Stomach (tissue), 4 donors: ENCODE data around the gene RBFOX1.

Experiments
- CTCF ChIP-seq, 7 experiments: fragments of 450-650 bp in 4 of 7; fragments of 200-600 bp in 3 of 7; sonication (generic) in 3 of 7; IDR thresholded peaks; one replicate each; pipeline ENCODE4 v1.5.1; 2016 to 2019; ENCODE audit warnings: antibody characterized with exemption in 7 of 7, control low read depth in 2 of 7, mild to moderate bottlenecking in 1 of 7
- EP300 ChIP-seq: sonication (generic); formaldehyde crosslinking; IDR thresholded peaks from one replicate; pipeline ENCODE4 v1.6.1; 2017; ENCODE audit warnings: antibody characterized with exemption

GRCh38 chr16:7398536-7398935 lies 65.9 kb downstream of the RBFOX1 start:
- TF ChIP-seq CTCF (IDR thresholded peaks at IDR 0.05): no peak
- no peak for TF ChIP-seq EP300
